HCT116 (cell line): ENCODE data around the gene RCOR1.

Source experiments
- CEBPB ChIP-seq: IDR thresholded peaks from 2 replicates; pipeline ENCODE4 v1.6.1; 2012; ENCODE audit warnings: low read depth
- EGR1 ChIP-seq: IDR thresholded peaks from 2 replicates; pipeline ENCODE4 v1.6.1; 2012; ENCODE audit warnings: low read depth
- ELF1 ChIP-seq: IDR thresholded peaks from 2 replicates; pipeline ENCODE4 v1.6.1; 2012; ENCODE audit warnings: low read depth, borderline replicate concordance
- EZH2 ChIP-seq: fragments of 200-600 bp; sonication (generic); IDR thresholded peaks from 2 replicates; pipeline ENCODE4 v1.6.1; 2017; ENCODE audit warnings: antibody characterized with exemption, mixed run types
- FOSL1 ChIP-seq: IDR thresholded peaks from 2 replicates; pipeline ENCODE4 v1.6.1; 2012; ENCODE audit warnings: low read depth
- POLR2A ChIP-seq: IDR thresholded peaks from 2 replicates; pipeline ENCODE4 v1.7.0; 2011; ENCODE audit warnings: borderline replicate concordance; ENCODE audit not compliant: insufficient read depth, insufficient read length; ENCODE audit errors: extremely low read depth
- POLR2AphosphoS5 ChIP-seq: IDR thresholded peaks from 2 replicates; pipeline ENCODE4 v1.6.1; 2011; ENCODE audit warnings: mild to moderate bottlenecking, low read depth, low read length, moderate library complexity
- SIN3A ChIP-seq: IDR thresholded peaks from 2 replicates; pipeline ENCODE4 v1.6.1; 2012; ENCODE audit warnings: low read depth
- YY1 ChIP-seq: IDR thresholded peaks from 2 replicates; pipeline ENCODE4 v1.6.1; 2011; ENCODE audit warnings: low read length, low read depth, moderate library complexity, mild to moderate bottlenecking; ENCODE audit not compliant: insufficient replicate concordance; ENCODE audit errors: extremely low read depth
- ZNF274 ChIP-seq: fragments of 200-500 bp; sonication (Bioruptor generic); IDR thresholded peaks from 2 replicates; pipeline ENCODE4 v1.6.1; 2014; ENCODE audit warnings: mild to moderate bottlenecking, low read depth, low read length, inconsistent platforms
- TF ChIP-seq, protein P1 (sequence below), 3 experiments: fragments of 200-600 bp in 1 of 3; sonication (generic) in 1 of 3; IDR thresholded peaks in 2 of 3; conservative IDR thresholded peaks in 1 of 3; 2 replicates each; pipeline ENCODE4 v1.5.1; 2012 to 2017; ENCODE audit warnings: low read depth in 2 of 3, low read length in 2 of 3, antibody characterized with exemption in 1 of 3, borderline replicate concordance in 1 of 3, control low read depth in 1 of 3, mild to moderate bottlenecking in 1 of 3, mixed read lengths in 1 of 3, mixed run types in 1 of 3, moderate library complexity in 1 of 3; ENCODE audit not compliant: insufficient read depth in 1 of 3
- TF ChIP-seq, protein P2 (sequence below): IDR thresholded peaks from 2 replicates; pipeline ENCODE4 v1.6.1; 2012
- TF ChIP-seq, protein P3 (sequence below): IDR thresholded peaks from 2 replicates; pipeline ENCODE4 v1.6.1; 2012; ENCODE audit warnings: low read depth
- TF ChIP-seq, protein P4 (sequence below): IDR thresholded peaks from 2 replicates; pipeline ENCODE4 v1.6.1; 2011; ENCODE audit warnings: mild to moderate bottlenecking, low read length, moderate library complexity; ENCODE audit not compliant: insufficient replicate concordance; ENCODE audit errors: extremely low read depth

DNA sequence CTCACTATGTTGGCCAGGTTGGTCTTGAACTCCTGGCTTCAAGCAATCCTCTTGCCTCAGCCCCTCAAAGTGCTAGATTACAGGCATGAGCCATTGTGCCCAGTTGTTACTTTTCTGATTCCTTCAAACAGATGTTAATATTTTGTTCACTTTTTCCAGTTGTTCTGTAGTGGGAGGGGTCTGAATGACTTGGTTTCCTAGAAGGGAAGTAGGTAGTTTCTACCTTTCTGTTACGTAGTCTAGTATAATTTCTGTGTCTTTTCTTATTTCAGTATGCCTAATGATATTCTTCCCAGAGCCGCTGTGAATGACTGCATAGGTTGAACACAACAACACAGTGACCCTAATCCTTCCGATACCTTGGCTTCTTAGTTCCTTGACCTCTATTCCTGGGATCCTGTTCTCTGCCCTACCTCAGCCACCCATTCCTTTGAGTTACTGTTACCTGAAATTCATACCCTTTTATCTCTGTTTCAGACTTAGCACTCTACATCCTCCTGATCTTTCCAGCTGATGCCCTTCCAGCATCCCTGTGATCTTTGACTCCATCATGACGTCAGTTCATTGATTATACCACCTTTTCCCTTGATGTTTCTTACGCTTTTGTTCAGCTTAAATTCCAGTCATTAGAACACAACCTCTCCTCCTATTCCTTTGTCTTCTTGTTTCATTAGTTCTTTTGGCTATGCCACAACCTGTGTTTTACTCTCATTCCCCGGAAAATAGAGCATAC, 33.3 kb downstream of the RCOR1 start:
- TF ChIP-seq POLR2A = no peak
- TF ChIP-seq SIN3A = no peak
- TF ChIP-seq, protein P1, sequence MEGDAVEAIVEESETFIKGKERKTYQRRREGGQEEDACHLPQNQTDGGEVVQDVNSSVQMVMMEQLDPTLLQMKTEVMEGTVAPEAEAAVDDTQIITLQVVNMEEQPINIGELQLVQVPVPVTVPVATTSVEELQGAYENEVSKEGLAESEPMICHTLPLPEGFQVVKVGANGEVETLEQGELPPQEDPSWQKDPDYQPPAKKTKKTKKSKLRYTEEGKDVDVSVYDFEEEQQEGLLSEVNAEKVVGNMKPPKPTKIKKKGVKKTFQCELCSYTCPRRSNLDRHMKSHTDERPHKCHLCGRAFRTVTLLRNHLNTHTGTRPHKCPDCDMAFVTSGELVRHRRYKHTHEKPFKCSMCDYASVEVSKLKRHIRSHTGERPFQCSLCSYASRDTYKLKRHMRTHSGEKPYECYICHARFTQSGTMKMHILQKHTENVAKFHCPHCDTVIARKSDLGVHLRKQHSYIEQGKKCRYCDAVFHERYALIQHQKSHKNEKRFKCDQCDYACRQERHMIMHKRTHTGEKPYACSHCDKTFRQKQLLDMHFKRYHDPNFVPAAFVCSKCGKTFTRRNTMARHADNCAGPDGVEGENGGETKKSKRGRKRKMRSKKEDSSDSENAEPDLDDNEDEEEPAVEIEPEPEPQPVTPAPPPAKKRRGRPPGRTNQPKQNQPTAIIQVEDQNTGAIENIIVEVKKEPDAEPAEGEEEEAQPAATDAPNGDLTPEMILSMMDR (IDR thresholded peaks at IDR 0.05 in 2 of 3, conservative IDR thresholded peaks at IDR 0.05 in 1 of 3; ENCODE audit: borderline replicate concordance in 1 of 3, insufficient read depth in 1 of 3, low read depth in 2 of 3, low read length in 2 of 3) = no peak
- TF ChIP-seq, protein P2, sequence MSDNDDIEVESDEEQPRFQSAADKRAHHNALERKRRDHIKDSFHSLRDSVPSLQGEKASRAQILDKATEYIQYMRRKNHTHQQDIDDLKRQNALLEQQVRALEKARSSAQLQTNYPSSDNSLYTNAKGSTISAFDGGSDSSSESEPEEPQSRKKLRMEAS = no peak
- no peak for TF ChIP-seq ZNF274
- TF ChIP-seq EZH2 = no peak
- TF ChIP-seq ELF1 = no peak
- TF ChIP-seq POLR2AphosphoS5 = no peak
- TF ChIP-seq, protein P3, sequence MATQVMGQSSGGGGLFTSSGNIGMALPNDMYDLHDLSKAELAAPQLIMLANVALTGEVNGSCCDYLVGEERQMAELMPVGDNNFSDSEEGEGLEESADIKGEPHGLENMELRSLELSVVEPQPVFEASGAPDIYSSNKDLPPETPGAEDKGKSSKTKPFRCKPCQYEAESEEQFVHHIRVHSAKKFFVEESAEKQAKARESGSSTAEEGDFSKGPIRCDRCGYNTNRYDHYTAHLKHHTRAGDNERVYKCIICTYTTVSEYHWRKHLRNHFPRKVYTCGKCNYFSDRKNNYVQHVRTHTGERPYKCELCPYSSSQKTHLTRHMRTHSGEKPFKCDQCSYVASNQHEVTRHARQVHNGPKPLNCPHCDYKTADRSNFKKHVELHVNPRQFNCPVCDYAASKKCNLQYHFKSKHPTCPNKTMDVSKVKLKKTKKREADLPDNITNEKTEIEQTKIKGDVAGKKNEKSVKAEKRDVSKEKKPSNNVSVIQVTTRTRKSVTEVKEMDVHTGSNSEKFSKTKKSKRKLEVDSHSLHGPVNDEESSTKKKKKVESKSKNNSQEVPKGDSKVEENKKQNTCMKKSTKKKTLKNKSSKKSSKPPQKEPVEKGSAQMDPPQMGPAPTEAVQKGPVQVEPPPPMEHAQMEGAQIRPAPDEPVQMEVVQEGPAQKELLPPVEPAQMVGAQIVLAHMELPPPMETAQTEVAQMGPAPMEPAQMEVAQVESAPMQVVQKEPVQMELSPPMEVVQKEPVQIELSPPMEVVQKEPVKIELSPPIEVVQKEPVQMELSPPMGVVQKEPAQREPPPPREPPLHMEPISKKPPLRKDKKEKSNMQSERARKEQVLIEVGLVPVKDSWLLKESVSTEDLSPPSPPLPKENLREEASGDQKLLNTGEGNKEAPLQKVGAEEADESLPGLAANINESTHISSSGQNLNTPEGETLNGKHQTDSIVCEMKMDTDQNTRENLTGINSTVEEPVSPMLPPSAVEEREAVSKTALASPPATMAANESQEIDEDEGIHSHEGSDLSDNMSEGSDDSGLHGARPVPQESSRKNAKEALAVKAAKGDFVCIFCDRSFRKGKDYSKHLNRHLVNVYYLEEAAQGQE = no peak
- no peak for TF ChIP-seq EGR1
- no peak for TF ChIP-seq YY1
- TF ChIP-seq CEBPB = no peak
- TF ChIP-seq FOSL1 = no peak
- TF ChIP-seq, protein P4, sequence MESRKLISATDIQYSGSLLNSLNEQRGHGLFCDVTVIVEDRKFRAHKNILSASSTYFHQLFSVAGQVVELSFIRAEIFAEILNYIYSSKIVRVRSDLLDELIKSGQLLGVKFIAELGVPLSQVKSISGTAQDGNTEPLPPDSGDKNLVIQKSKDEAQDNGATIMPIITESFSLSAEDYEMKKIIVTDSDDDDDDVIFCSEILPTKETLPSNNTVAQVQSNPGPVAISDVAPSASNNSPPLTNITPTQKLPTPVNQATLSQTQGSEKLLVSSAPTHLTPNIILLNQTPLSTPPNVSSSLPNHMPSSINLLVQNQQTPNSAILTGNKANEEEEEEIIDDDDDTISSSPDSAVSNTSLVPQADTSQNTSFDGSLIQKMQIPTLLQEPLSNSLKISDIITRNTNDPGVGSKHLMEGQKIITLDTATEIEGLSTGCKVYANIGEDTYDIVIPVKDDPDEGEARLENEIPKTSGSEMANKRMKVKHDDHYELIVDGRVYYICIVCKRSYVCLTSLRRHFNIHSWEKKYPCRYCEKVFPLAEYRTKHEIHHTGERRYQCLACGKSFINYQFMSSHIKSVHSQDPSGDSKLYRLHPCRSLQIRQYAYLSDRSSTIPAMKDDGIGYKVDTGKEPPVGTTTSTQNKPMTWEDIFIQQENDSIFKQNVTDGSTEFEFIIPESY = no peak
